ENCODE data around the gene PROC.

- TF ChIP-seq CTCF (IDR thresholded peaks at IDR 0.05) (no peak), POLR2A (IDR thresholded peaks at IDR 0.05) (no peak), EP300 (IDR thresholded peaks at IDR 0.05) (no peak)
Observed at GRCh38 chr2:127469051-127469450, 50.8 kb downstream of the PROC start.

Measured in tibial nerve (tissue), 4 donors.